Peyer's patch (tissue), 4 donors: ENCODE data around the gene HNRNPM.

Source experiments
- CTCF ChIP-seq, 6 experiments: fragments of 450-650 bp in 4 of 6; fragments of 200-600 bp in 2 of 6; sonication (generic) in 1 of 6; IDR thresholded peaks; one replicate each; pipeline ENCODE4 v1.5.1; 2017 to 2019; ENCODE audit warnings: antibody characterized with exemption in 6 of 6, mild to moderate bottlenecking in 3 of 6, moderate library complexity in 1 of 6
- POLR2A ChIP-seq, 2 donors: fragments of 450-650 bp; IDR thresholded peaks; one replicate each; pipeline ENCODE4 v1.5.1; 2017; ENCODE audit warnings: antibody characterized with exemption in 2 of 2, mild to moderate bottlenecking in 2 of 2, moderate library complexity in 2 of 2

DNA sequence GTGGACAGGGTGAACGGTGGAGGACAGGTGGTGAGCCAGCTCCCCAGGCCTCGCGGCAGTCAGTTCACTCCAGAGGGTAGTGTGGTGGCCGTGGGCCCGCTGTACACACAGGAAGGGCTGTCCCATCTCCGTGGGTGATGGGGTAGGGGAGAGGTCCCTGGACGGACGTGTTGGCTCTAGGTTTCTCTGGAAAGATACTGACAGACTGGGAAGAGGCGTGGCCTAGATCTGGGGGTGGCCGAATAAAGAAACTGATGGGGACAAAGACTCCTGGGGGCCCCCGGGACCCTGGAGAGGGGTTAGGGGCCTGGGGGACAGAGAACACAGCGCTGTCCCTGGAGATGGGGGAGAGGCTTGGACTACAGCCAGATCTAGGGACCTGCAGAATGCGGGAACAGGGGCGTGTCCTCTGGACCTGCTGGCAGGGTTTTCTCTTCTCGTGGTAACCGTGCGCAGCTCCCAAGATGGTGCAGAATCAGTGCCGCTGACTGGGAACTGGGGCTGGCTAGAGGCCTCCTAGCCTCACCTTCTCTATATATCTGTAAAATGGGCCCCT, 61.7 kb downstream of the HNRNPM start:
- peak in 1 of 6 experiments; percentile 2 for TF ChIP-seq CTCF (IDR thresholded peaks at IDR 0.05)
- TF ChIP-seq POLR2A (IDR thresholded peaks at IDR 0.05), result no peak
